Hypothalamus (tissue), 51 donors: ENCODE data around the gene ARAP1.
A peak's percentile ranks its signal among the peaks of the same experiment; 100 is the strongest.

Source experiments
- DNase-seq, 51 donors: peaks; one replicate each; lab custom pipeline; 2025; lab: John Stamatoyannopoulos, UW

ARAP1 gene

DNA sequence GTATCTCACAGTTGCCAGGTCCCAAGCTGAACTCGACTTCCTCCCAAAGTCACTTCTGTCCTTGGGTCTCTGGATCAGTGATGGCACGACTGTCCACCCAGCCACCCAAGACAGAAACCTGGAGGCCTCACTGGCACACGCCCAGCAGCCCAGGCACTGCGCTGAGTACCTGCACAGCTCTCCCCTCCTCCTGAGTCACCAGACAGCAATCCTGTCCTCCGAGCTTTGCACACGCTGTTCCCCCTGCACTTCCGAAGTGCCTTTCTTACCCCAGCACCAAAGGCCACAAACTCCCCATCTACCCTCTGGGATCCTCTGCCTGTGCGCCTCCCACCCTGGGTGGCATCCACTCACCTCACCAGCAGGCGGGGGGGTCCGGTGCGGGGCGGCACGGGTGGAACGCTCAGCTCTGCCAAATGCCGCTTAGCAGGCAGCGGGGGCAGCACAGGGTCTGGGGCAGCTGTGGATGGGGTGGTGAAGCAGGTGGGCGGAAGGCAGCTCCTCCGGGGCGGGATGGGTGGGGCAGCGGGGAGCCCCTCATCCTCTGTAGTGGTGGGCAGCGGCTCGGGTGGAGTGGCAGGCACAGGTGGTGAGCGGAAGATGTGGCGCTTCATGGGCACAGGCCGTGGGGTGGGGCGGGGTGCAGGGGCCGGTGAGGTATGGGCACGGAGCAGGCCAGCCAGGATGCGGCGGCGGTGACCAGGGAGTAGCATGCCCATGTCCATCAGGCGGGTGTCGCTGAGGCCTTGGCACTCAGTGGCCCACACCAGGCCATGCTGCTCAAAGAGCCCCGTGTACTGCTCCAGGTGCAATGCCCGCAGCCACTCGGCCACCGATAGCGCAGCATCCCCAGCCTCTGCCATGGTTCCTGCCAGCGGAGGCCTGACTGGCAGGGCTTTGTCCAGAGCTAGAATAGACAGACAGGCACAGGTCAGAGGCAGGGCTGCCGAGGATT, 25.7 kb downstream of the ARAP1 start:
- no peak for DNase-seq

GRCh38 chr11:72725724-72726028, 26.5 kb downstream of the ARAP1 start:
- no peak for DNase-seq

DNA sequence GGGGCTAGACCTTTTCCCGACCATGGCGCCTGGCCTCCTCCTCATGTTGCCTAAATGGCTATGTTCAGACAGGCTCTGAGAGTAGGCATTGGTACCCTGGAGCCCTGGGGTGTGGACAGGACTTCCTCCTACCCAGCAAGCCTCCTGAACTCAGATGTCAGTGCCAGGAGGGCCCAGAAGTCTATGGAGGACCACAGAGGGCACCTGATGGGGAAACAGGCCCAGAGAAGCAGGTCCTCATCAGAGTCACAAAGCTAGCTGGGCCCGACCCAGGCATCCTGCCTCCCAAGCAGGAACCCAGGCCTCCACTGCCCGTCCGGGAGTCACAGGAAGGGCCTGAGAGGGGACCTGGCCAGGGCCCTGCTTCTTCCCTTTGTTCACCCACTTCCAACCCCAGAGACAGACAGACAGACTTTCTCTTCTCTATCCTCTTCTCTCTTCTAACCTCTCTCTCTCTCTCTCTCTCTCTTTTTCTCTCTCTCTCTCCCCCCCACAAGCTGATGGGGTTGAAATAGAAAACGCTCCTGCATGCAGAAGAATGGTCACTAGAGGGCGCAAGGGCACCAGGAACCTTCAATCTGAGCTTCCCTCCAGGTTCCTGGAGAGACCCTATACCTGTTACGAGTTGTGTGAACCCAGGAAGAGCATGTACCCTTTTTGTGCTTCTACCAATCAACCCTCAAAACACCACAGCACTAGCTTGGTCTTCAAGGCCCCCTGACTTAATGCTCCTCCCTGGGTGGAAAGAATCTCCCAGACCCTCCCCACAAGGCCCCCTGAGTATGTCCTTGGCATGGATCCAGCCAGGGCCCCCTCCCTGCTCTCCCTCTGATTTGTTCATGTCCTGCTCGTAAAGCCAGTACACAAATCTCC, 27.1 kb downstream of the ARAP1 start:
- DNase-seq, result peak in 37 of 51 donors; percentile 13 to 84 (median 53)

DNA sequence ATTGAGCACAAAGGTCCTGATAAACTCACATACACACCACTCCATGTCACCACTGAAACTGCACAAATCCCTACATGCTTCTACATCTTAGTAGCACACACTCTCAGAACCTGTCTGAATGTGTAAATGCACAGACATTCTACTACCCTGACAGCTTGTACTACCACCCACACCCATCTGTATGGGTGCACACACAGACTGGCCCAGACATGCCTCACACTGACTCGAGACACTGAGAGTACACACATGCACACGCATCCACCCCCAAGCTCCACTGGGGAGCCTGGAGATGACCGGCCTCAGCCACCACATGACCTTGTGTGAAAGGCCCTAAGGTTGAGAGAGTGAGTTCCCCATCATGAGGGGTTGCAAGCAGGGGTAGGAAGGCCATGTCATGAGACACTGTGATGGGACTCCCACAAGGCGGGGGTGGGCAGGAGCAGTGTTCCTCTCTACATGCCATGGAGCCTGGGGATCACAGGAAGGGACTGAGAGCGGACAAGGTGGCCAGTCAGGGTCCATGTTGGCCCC, 28.1 kb downstream of the ARAP1 start:
- DNase-seq, result no peak

DNA sequence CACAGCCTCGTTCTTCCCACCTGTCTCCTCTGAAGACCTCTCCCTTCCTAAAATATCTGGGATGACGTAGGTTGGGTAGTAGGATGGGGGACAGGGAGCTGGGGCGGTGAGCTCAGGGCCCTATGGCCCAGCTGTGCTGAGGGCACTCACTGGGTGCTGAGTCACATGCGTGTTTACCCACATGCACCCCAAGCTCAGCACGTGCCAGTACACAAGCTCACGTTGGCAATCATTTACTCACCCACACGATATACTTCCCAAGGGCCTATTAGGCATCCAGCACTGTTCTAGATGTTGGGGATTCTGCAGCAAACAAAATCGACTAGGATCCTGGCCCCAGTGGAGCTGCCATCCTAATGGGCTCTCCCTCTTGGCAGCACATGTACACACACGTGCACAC, 28.7 kb downstream of the ARAP1 start:
- DNase-seq, result no peak

GRCh38 chr11:72722050-72722748, 30.0 kb downstream of the ARAP1 start:
- DNase-seq, result peak in 50 of 51 donors; percentile 27 to 97 (median 80)

DNA sequence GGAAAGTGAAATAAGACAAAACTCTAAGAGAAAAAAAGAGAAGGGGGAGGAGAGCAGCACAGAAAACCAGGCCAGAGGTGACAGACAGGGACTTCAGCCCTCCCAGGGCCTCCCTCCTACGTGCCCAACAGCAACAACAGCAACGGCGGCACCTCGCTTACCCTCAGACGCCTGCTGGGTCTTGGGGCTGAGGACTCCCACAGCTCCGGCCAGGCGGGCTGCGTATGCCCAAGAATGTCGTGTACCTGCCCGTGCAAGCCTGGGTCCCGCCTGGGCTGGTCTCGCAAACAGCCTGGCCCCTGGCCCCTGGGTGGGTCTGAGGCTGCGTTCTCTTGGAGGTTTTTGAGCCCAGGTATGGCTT, 30.5 kb downstream of the ARAP1 start:
- DNase-seq, result no peak

DNA sequence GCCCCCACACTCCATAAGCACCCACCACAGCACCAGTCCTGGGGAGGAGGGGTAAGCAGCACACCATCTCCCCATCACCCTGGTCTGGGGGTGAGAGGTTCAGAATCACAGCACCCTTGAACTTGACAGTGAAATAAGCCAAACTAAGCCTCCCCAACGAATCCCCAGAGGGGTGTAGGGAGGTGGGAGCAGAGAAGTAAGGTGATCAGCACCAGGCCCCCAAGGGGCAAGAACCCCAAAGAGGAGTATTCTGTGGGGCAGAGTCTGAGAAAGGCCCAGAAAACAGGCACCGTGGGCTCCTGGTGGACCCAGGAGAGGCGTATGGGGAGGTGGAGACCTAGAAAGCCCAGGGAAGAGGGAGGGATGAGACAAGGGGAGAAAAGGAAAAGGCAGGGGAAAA, 30.9 kb downstream of the ARAP1 start:
- no peak for DNase-seq

GRCh38 chr11:72720784-72721183, 31.4 kb downstream of the ARAP1 start:
- no peak for DNase-seq

DNA sequence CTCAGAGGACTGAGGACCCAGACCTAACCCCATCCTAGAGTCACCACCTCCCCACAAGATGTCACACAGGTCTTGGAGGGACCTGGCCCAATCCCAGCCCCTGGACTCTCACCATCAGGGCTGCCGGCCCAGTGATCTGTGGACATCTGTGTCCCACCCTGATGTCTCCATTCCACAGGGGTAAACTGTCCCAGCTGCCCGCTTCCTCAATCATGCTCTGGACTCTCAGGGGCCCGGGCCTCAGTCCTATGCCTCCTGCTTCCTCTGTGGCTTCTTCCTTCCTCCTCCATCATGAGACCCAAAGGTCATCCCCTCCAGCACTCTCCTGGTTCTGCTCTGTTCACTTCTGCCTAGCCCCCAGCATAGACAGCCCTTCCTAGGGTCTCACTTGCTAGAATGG, 32.2 kb downstream of the ARAP1 start:
- DNase-seq, result peak in 6 of 51 donors; percentile 17 to 34 (median 23)

DNA sequence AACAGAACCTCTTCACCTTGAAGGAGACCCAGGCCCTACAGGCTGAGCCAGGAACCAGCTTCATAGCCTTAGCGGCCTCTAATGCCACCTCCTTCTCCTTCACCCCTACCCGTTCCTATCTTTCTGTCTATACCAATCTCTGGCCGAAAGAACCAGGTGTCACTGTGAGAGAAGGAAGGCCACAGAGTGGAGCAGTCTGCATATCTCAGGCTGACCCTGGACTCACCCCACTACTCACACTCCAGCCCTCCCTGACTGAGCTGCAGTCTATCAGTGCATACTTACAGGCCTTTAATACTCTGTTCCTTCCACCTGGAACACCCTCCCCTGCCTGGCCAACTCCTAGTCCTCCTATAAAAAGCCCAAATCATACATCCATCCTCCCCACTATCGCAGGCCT, 32.7 kb downstream of the ARAP1 start:
- DNase-seq, result no peak

GRCh38 chr11:72719144-72719543, 33.1 kb downstream of the ARAP1 start:
- DNase-seq, result no peak

DNA sequence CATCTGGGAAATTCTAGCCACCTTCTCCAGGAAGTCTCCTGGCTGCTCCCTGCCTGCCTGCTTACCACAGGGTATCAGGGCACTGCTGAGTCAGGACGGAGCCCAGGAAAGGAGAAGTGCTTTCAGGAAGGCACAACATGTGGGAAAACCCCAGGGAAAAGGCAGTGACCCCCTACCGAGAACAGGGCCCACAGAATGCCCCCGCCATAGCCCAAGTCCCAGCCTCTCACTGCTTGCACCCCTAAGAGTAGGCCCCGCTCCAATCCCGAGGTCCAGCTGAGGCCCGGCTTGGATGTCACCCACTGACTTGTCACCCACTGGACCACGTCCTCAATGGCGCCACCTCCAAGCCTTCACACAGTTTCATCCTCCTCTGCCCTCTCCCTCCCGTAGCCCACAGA, 34.1 kb downstream of the ARAP1 start:
- peak in 2 of 51 donors; percentile 14 to 32 for DNase-seq

DNA sequence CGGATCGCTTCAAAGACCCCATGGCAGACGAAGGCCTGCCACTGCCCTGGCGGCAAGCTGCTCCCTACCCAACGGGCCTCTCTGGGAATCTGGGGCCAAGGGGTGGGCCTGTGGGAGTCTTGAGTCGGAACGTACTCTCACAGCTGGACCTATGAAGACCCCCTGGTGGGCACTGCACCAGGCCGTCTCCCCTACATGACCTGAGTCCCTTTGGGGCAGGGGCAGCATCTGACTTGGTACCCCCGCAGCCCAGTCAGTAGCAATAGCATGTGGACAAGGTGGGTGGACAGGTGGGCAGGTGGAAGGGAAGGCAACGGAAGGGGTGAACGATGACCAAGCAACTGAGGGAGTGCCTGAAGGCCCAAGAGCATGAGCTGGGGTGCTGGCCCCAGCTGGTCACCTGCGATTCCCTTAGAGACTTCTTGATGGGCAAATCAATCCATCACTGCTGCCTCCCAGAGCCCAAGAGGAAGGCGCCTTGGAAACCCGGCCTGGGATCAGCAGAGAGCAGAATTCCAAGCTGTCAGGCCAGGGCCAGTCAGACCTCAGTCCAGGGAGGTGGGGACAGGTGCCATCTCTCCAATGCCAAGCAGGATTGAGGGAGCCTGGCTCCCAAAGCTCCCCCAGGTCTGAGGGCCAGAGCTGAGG, 35.3 kb downstream of the ARAP1 start:
- DNase-seq, result no peak

DNA sequence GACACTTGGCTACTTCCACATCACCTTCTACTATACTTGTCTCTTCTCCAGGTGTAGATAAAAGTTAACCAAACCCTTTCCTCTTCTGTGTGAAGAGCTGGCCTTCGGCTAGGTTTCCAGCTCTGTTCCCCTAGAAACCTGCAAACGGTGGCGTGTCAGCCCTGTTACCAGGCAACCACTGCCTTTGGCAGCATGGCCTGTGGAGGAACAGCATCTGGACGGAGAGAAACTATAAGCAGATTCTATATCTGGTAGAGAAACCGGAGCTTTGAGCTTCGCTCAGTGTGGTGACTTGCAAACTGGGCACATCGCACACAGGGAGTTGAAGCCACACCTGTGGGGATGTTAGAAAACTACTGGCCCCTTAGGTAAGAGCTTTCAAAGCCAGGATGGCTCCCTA, 35.9 kb downstream of the ARAP1 start:
- DNase-seq, result peak in 19 of 51 donors; percentile 10 to 63 (median 26)

DNA sequence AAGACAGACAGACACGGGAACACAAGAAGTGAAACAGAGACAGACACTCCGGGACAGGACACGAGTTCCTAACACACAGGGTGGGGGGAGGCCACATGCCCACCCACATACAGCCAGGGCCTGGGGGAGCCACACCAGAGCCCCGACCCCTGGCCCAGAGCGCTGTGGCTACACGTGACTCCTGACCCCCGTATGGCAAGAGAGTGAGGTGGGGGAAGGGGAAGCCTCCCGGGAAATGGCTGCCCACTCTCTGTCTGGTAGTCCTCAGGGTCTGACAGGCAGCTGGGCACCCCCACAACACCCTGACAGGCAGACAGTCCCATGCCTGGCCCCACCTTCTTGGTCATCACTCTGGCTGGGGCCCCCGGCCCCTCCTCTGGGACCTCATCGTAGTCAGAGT, 39.4 kb downstream of the ARAP1 start:
- no peak for DNase-seq

DNA sequence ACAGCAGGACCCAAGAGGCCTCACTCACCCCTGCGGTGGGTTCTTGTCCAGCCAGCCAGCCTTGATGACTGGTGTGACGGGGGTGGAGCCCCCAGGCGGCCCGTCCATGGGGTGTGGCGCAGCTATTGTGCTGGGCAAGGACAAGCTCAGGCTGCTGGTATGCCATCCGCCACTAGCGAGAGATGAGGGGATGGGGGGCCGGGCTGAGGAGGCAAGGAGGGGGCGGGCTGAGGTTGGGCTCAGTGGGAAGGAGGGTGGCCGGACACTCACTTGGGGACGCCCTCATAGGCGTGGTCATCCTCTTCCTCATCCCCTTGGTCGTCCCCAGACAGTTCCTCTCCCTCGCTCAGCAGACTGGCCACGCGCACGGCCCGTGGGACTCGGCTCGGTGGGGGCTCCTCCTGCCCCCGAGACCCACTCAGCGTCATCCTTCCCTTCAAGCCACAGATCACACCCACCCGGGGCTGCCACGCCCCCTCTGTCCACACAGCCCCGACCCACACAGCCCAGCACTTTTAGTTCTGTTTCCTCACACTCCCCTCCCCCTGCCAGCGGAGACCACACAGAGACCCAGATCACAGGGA, 39.9 kb downstream of the ARAP1 start:
- DNase-seq, result peak in 41 of 51 donors; percentile 12 to 74 (median 43)

DNA sequence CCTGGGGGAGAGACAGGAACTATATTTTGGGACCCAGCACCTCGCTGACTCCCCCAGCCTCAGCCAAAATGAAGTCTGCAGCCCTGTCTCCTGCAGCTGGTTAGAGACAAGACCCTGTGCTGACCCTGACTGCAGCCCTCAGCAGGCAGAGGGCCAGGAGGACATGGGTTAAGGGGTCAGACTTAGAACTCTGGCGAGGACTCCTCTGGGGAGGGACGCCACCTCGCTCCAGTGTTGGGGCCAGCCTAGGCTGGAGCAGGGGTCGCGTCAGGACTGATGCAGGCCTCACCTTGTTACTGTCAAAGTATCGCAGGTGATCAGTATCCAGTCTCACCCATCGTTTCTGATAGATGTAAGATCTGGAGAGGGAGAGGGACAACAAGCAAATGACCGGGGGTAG, 41.1 kb downstream of the ARAP1 start:
- no peak for DNase-seq

- no peak for DNase-seq
Measured at GRCh38 chr11:72710278-72710677, 41.9 kb downstream of the ARAP1 start.
